ENCODE results near the gene OXNAD1.

DNA sequence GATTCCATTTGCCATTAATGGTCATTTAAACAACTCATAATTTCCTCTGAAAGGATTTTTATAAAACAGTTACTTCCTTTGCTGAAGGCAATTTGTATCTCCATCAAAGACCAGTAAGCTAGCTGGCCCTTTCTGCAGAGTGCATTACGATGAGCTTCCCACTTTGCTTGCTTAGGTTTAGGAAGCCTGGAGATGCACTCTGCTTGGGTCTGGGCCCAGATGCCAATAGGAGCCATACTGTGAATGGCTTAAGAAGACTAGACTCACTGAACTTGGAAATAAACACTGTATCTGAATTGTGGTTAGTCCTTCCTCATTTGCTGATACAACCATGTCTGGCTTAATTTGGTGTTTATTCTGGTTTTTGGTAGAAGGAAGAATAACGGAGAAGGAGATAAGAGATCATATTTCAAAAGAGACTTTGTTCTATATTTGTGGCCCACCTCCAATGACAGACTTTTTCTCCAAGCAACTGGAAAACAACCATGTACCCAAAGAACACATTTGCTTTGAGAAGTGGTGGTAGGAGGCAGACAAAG lies 38.1 kb downstream of the OXNAD1 start:
- TF ChIP-seq CTCF (IDR thresholded peaks at IDR 0.05; ENCODE audit: poor library complexity), result no peak
- no peak for TF ChIP-seq EZH2 (IDR thresholded peaks at IDR 0.05; ENCODE audit: borderline replicate concordance)
